ENCODE results near the gene FH. TPM values are rescaled to one million over a fixed set of nuclear protein-coding genes. Genes with fewer than 3 reads are reported as not detected.

The FH gene
- total and polyA plus RNA-seq, 11 donors: 153 to 279 (median 209) TPM

GRCh38 chr1:241536969-241537368 is 17.4 kb upstream of the FH start:
- Histone ChIP-seq H3K36me3 (no peaks in the 10 kb centered on the region), H3K9me3 (no peaks in the 10 kb centered on the region), H3K4me3 (no peak overlapping the region), H3K4me1 (peaks cover 0 to 3% (median 0%) of the 10 kb centered on the region in 12 donors), H3K27ac (no peak overlapping the region), H3K27me3 (peaks cover 0 to 24% (median 0%) of the 10 kb centered on the region in 9 donors)
- WGBS, 4 donors: 59 to 72% (median 65%) methylated on average over 2 of the region's 2 CpGs
- DNase-seq (no peak), ATAC-seq (no peak)
- intact Hi-C loops (cut with DNase I): loop anchor here in 8 of 10 donors (10.0 kb wide), 5 partner anchors 78 to 458 kb away; partner anchors contain the start of genes EXO1 (in 2 of the 8) and MAP1LC3C (in 2 of the 8)
- TF ChIP-seq CTCF (IDR thresholded peaks at IDR 0.05): no peak
- no peak for TF ChIP-seq POLR2A (IDR thresholded peaks at IDR 0.05)

- no peaks in the 10 kb centered on the region for H3K36me3 ChIP-seq
- H3K4me1 ChIP-seq: peaks cover 0 to 7% (median 0%) of the 10 kb centered on the region in 12 donors
- H3K4me3 ChIP-seq: no peak overlapping the region
- 77 to 81% (median 79%) methylated on average over 1 of the region's 1 CpG for WGBS, 4 donors
- no peak overlapping the region for H3K27ac ChIP-seq
- H3K27me3 ChIP-seq: peaks cover 0 to 24% (median 0%) of the 10 kb centered on the region in 9 donors
- no peaks in the 10 kb centered on the region for H3K9me3 ChIP-seq
- ATAC-seq (no peak), DNase-seq (no peak)
- intact Hi-C loops (cut with DNase I): loop anchor here in 8 of 10 donors (10.0 kb wide), 5 partner anchors 78 to 458 kb away; partner anchors contain the start of genes EXO1 (in 2 of the 8) and MAP1LC3C (in 2 of the 8)
- TF ChIP-seq CTCF (IDR thresholded peaks at IDR 0.05) (no peak), POLR2A (IDR thresholded peaks at IDR 0.05) (no peak)
These were observed 16.7 kb upstream of the FH start for GRCh38 chr1:241536304-241536703.

GRCh38 chr1:241533326-241534115 is 14.0 kb upstream of the FH start:
- Histone ChIP-seq H3K27ac (peak overlapping the region in 1 of 12 donors; percentile 89), H3K4me3 (peak overlapping the region in 1 of 12 donors; percentile 60), H3K27me3 (peaks cover 0 to 21% (median 0%) of the 10 kb centered on the region in 9 donors), H3K4me1 (peaks cover 0 to 7% (median 0%) of the 10 kb centered on the region in 12 donors), H3K9me3 (no peaks in the 10 kb centered on the region), H3K36me3 (no peaks in the 10 kb centered on the region)
- no peak for TF ChIP-seq CTCF (IDR thresholded peaks at IDR 0.05)
- DNase-seq (no peak), ATAC-seq (no peak)
- 74 to 78% (median 77%) methylated on average over 5 of the region's 5 CpGs for WGBS, 4 donors
- intact Hi-C loops (cut with DNase I): loop anchor here (2.0 to 10.0 kb wide), 9 partner anchors 81 to 461 kb away; partner anchors contain the start of genes EXO1 (in 2 of the 10) and MAP1LC3C (in 2 of the 10)

GRCh38 chr1:241532864-241533263 is 13.3 kb upstream of the FH start:
- Histone ChIP-seq H3K9me3 (no peaks in the 10 kb centered on the region), H3K27me3 (peaks cover 0 to 18% (median 0%) of the 10 kb centered on the region in 9 donors), H3K4me3 (peak overlapping the region in 2 of 12 donors; percentile 59 to 60), H3K36me3 (no peaks in the 10 kb centered on the region), H3K27ac (peak overlapping the region in 1 of 12 donors; percentile 89), H3K4me1 (peaks cover 0 to 7% (median 0%) of the 10 kb centered on the region in 12 donors)
- DNase-seq (no peak), ATAC-seq (no peak)
- WGBS, 4 donors: 87 to 92% (median 89%) methylated on average over 7 of the region's 7 CpGs
- TF ChIP-seq CTCF (IDR thresholded peaks at IDR 0.05) (no peak), POLR2A (IDR thresholded peaks at IDR 0.05) (no peak)
- intact Hi-C loops (cut with DNase I): loop anchor here (2.0 to 10.0 kb wide), 9 partner anchors 82 to 462 kb away; partner anchors contain the start of genes EXO1 (in 2 of the 10) and MAP1LC3C (in 2 of the 10)

All from heart left ventricle (tissue), 16 donors.